KMS-11 (cell line): Measurements from ENCODE around the gene DUOXA1.
"Not testable (repeated sequence)": the region's sequence is repeated elsewhere in the genome, so short reads cannot be mapped to it uniquely, and the experiment has no call there.

Experiments
- H2AFZ ChIP-seq: fragments of 200-600 bp; sonication (generic); 2 replicates; pipeline ENCODE4 v1.6.1; 2016; ENCODE audit warnings: antibody characterized with exemption, mixed run types, low read depth
- H3K27ac ChIP-seq: fragments of 200-600 bp; sonication (generic); 2 replicates; pipeline ENCODE4 v1.6.1; 2016; ENCODE audit warnings: mild to moderate bottlenecking, mixed run types
- H3K27me3 ChIP-seq: fragments of 200-600 bp; sonication (generic); 2 replicates; pipeline ENCODE4 v1.6.1; 2017; ENCODE audit warnings: mild to moderate bottlenecking, low read depth, mixed run types, moderate library complexity; ENCODE audit not compliant: insufficient read depth
- H3K36me3 ChIP-seq: fragments of 200-600 bp; sonication (generic); 2 replicates; pipeline ENCODE4 v1.6.1; 2017; ENCODE audit warnings: mild to moderate bottlenecking, mixed run types; ENCODE audit not compliant: insufficient read depth
- H3K4me1 ChIP-seq: fragments of 200-600 bp; sonication (generic); 2 replicates; pipeline ENCODE4 v1.6.1; 2016; ENCODE audit warnings: mild to moderate bottlenecking, low read depth, mixed run types; ENCODE audit not compliant: poor library complexity, severe bottlenecking
- H3K4me2 ChIP-seq: fragments of 200-600 bp; sonication (generic); 2 replicates; pipeline ENCODE4 v1.7.0; 2016; ENCODE audit warnings: mild to moderate bottlenecking, mixed run types
- H3K4me3 ChIP-seq: fragments of 200-600 bp; sonication (generic); IDR thresholded peaks from 2 replicates; pipeline ENCODE4 v1.6.1; 2017; ENCODE audit warnings: low read depth, low read length, mixed read lengths; ENCODE audit not compliant: insufficient read depth
- H3K79me2 ChIP-seq: fragments of 200-600 bp; sonication (generic); 2 replicates; pipeline ENCODE4 v1.6.1; 2016; ENCODE audit warnings: low read depth, mixed run types; ENCODE audit not compliant: insufficient read depth
- H3K9ac ChIP-seq: fragments of 200-600 bp; sonication (generic); 2 replicates; pipeline ENCODE4 v1.6.1; 2016; ENCODE audit warnings: mild to moderate bottlenecking, mixed run types
- H4K20me1 ChIP-seq: fragments of 200-600 bp; sonication (generic); 2 replicates; pipeline ENCODE4 v1.6.1; 2016; ENCODE audit warnings: mild to moderate bottlenecking, mixed run types; ENCODE audit not compliant: insufficient read depth
- CTCF ChIP-seq: fragments of 200-600 bp; sonication (generic); conservative IDR thresholded peaks from 2 replicates; pipeline ENCODE4 v1.6.1; 2017; ENCODE audit warnings: low read depth, mild to moderate bottlenecking, antibody characterized with exemption, low read length, moderate library complexity, mixed read lengths

The DUOXA1 gene

GRCh38 chr15:45106002-45106790 lies 23.5 kb downstream of the DUOXA1 start:
- no peaks in the 10 kb centered on the region for H3K79me2 ChIP-seq
- H3K9ac ChIP-seq: no peak overlapping the region
- H3K27me3 ChIP-seq: no peaks in the 10 kb centered on the region
- no peaks in the 10 kb centered on the region for H3K36me3 ChIP-seq
- H2AFZ ChIP-seq: no peak overlapping the region
- no peak overlapping the region for H3K4me3 ChIP-seq
- TF ChIP-seq CTCF: no peak
- no peak overlapping the region for H3K27ac ChIP-seq
- no peak overlapping the region for H3K4me2 ChIP-seq
- no peaks in the 10 kb centered on the region for H4K20me1 ChIP-seq
- no peaks in the 10 kb centered on the region for H3K4me1 ChIP-seq

GRCh38 chr15:45105586-45105985 lies 24.1 kb downstream of the DUOXA1 start:
- no peaks in the 10 kb centered on the region for H4K20me1 ChIP-seq
- no peak overlapping the region for H3K4me2 ChIP-seq
- H3K4me1 ChIP-seq: no peaks in the 10 kb centered on the region
- H3K27me3 ChIP-seq: no peaks in the 10 kb centered on the region
- H3K9ac ChIP-seq: no peak overlapping the region
- H3K4me3 ChIP-seq: no peak overlapping the region
- H3K27ac ChIP-seq: no peak overlapping the region
- H3K79me2 ChIP-seq: no peaks in the 10 kb centered on the region
- H2AFZ ChIP-seq: no peak overlapping the region
- no peak for TF ChIP-seq CTCF
- H3K36me3 ChIP-seq: no peaks in the 10 kb centered on the region

GRCh38 chr15:45104170-45104569 lies 25.5 kb downstream of the DUOXA1 start:
- not testable (repeated sequence) for H3K27me3 ChIP-seq, H2AFZ ChIP-seq, H4K20me1 ChIP-seq, H3K4me1 ChIP-seq, H3K27ac ChIP-seq, H3K4me3 ChIP-seq, H3K4me2 ChIP-seq, H3K36me3 ChIP-seq, H3K9ac ChIP-seq, H3K79me2 ChIP-seq

- H3K27me3 ChIP-seq: no peaks in the 10 kb centered on the region
- no peaks in the 10 kb centered on the region for H3K36me3 ChIP-seq
- no peaks in the 10 kb centered on the region for H3K79me2 ChIP-seq
- no peaks in the 10 kb centered on the region for H3K4me1 ChIP-seq
- no peak overlapping the region for H3K4me3 ChIP-seq
- no peak overlapping the region for H3K9ac ChIP-seq
- H3K27ac ChIP-seq: no peak overlapping the region
- no peaks in the 10 kb centered on the region for H4K20me1 ChIP-seq
- no peak for TF ChIP-seq CTCF
- no peak overlapping the region for H2AFZ ChIP-seq
- H3K4me2 ChIP-seq: no peak overlapping the region
These were observed 27.5 kb downstream of the DUOXA1 start for GRCh38 chr15:45102226-45102625.

GRCh38 chr15:45101749-45102148 lies 27.9 kb downstream of the DUOXA1 start:
- H3K79me2 ChIP-seq: no peaks in the 10 kb centered on the region
- H3K36me3 ChIP-seq: no peaks in the 10 kb centered on the region
- H3K27me3 ChIP-seq: no peaks in the 10 kb centered on the region
- no peaks in the 10 kb centered on the region for H3K4me1 ChIP-seq
- no peak overlapping the region for H3K4me2 ChIP-seq
- H3K27ac ChIP-seq: no peak overlapping the region
- no peaks in the 10 kb centered on the region for H4K20me1 ChIP-seq
- H3K4me3 ChIP-seq: no peak overlapping the region
- H2AFZ ChIP-seq: no peak overlapping the region
- TF ChIP-seq CTCF: no peak
- no peak overlapping the region for H3K9ac ChIP-seq
